GM12872 (cell line): ENCODE results near the gene CNGB1.

Experiments used
- TF ChIP-seq, protein P1 (sequence below): IDR thresholded peaks from 3 replicates; pipeline ENCODE4 v1.5.1; 2011; ENCODE audit warnings: low read depth, mild to moderate bottlenecking, low read length, moderate library complexity; ENCODE audit not compliant: insufficient read depth

The CNGB1 gene

DNA sequence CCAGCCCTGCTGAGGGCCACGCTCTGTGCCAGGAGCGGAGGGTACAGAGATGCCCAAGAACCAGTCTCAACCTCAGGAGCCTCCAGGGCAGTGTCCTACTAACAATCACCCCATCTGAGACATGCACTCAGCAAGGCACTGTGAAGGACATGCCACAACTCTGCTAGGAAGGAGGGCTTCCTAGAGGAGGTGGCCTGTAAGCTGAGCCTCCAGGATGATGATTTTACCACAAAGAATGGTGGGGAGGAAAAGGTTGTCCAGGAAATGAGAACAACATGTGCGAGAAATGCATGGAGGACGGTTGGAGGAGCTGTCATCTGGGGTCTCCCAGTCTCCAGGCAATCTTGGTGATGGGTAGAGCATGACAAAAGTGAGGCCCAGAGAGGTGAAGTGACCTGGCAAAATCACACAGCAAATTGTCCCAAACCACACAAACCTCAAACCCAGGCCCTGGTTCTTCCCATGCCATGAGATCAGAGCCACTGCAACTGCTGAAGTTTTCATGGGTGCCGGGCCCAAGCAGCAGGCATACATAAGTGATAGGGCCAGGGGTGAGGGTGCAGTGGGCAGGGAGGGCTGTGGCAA, 30.5 kb downstream of the CNGB1 start:
- TF ChIP-seq, protein P1, sequence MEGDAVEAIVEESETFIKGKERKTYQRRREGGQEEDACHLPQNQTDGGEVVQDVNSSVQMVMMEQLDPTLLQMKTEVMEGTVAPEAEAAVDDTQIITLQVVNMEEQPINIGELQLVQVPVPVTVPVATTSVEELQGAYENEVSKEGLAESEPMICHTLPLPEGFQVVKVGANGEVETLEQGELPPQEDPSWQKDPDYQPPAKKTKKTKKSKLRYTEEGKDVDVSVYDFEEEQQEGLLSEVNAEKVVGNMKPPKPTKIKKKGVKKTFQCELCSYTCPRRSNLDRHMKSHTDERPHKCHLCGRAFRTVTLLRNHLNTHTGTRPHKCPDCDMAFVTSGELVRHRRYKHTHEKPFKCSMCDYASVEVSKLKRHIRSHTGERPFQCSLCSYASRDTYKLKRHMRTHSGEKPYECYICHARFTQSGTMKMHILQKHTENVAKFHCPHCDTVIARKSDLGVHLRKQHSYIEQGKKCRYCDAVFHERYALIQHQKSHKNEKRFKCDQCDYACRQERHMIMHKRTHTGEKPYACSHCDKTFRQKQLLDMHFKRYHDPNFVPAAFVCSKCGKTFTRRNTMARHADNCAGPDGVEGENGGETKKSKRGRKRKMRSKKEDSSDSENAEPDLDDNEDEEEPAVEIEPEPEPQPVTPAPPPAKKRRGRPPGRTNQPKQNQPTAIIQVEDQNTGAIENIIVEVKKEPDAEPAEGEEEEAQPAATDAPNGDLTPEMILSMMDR = no peak

DNA sequence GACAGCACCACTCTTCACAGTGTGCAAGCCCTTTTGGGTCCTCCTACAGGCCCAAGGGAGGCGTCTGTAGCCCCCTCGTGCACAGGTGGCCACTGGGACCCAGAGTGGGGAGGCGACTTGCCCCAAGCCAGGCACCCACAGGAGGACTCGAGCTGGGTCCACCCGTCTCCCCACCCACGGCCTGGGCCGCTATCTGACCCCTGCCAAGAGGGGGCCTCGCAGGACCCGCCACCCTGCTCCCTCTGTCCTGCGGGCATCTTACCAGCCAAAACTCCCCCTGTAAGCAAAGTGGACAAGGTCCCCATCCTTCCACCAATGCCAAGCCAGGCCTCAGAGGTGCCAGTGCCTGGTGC, 31.1 kb downstream of the CNGB1 start:
- TF ChIP-seq, protein P1 = no peak

DNA sequence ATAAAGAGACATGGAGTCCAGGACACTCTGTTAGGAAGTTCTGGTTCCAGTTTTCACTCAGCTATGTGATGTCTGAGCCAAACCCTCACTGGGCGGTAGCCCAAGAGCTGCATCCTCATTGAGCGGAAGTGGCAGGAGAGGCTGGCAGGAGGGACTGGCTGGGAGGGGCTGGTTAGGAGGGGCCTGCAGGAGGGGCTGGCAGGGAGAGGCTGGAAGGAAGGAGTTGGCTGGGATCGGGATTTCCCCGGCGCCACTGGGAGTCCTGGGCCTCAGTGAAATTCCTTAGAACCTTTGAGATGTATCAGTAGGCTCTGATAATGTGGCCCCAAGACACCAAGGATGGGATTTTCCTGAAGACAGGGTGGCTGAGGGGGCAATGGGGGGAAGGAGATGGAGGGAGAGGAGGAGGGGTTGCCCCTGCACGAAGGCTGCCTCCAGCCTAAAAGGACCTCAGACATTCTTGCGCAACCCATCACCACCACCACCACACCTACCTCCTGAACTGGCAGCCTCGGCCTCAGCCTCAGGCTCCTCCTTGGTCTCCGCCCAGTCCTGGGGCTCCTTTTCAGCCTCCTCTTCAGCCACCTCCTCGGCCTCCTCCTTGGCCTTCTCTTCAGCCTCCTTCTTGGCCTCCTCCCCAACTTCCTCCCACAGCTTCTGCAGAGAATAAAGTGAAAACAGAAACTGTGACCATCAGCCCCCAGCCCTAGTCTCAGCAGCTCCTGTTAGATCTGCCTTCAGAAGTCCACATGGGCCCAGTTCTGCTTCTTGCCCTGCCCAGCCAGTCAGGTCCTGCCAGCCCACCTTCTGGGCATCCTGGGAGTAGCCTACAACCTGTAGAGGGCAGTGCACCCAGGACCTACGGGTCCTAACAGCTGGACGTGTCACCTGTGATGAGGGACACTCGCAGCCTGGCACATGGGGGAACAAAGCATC, 31.7 kb downstream of the CNGB1 start:
- TF ChIP-seq, protein P1 = 0 out of 3 replicates have a peak, but pooled peaks have one; percentile 32

DNA sequence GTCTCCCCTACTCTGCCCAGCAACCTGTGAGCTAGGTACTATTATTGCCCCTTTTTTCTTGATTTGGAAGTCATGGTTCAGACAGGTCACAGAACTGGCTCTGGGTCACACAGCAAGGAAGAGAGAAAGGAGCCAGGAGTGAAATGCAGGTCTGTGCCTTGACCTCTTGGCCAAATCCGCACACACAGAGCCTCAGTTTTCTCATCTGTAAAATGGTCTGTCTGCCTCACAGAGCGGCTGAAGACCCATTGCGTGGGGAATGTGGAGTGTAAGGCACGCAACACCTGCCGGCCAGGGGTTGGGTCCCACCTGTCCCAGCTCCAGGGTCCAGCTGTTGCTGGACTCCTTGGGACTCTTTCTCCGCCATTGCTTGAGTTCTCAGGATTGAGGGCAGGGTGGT, 32.4 kb downstream of the CNGB1 start:
- TF ChIP-seq, protein P1 = no peak

DNA sequence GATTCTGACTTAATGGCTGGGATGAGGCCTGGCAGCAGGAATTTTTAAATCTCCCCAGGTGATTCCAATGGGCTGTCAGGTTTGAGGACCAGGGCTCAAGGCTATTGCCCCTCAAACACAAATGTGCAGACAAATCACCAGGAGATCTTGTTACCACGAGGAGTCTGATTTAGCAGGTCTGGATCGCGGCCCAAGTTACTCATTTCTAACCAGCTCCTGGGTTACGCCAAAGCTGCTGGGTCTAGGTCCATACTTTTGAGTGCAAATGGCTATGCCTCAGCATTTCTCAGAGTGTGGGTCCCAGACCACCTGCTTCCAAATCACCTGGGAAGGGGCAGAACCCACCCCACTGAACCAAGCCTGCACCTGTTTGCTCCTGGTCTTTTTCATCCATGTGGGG, 33.1 kb downstream of the CNGB1 start:
- TF ChIP-seq, protein P1 = no peak

DNA sequence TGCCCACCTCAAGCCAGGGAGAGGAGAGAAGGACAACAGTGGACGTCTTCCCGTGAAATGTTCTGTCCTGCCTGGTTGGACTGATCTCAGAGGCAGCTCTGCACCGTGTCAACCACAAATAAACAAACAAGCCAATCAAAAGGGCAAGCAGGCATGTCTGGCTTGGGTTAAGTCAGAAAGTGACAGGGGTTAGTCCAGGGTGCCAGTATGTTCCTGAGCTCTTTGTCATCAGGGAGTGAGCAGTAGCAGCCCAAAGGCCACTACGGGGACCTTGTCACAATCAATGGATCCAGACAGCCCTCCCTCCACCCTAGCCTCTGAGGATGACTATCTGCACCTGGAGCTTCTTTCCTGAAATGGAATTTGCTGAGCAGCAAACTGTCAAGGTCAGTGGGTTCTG, 35.0 kb downstream of the CNGB1 start:
- TF ChIP-seq, protein P1 = no peak

DNA sequence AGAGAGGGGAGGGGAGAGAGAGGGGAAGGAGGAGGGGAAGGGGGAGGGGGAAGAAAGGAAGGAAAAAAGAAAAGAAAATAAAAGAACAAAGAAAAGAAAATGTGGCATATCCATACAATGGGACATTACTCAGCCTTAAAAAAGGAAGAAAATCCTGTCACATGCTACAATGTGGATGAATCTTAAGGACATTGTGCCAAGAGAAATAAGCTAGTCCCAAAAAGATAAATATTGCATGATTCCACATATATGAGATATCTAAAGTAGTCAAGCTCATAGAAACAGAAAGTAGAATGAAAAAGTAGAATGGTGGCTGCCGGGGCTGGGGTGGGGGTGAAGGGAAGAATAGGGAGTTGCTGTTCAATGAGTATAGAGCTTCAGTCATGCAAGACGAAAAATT, 40.4 kb downstream of the CNGB1 start:
- TF ChIP-seq, protein P1 = no peak
